Activated CD4-positive, alpha-beta T cell treated with anti-CD3 and anti-CD28 coated beads for 48 hours (primary cell): ENCODE results near the gene CLEC12A.
A peak's percentile ranks its signal among the peaks of the same experiment; 100 is the strongest.
"Not testable (repeated sequence)": the region's sequence is repeated elsewhere in the genome, so short reads cannot be mapped to it uniquely, and the experiment has no call there.

Source experiments
- DNase-seq: peaks from one replicate; pipeline ENCODE4 v3.0.0-alpha.2; 2020

The CLEC12A gene

DNA sequence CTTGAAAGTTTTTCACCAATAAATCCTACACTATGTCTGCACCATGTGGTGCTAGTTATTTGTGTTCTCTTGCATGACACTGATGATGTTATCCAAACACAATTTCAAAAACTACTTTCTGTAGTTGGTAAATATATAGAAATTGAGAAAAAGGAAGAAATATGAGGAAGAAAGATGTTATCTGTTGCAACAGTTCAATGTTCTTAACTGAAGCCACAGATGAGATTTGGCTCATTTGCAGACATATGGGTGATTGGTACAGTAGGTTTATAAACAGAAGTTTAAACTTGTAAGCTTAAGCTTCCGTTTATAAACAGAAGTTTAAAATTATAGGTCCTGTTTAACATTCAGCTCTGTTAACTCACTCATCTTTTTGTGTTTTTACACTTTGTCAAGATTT is at the start of gene CLEC12A:
CLEC12A (plus strand) TSS at position 229 of the 400 bp plus-strand sequence. CDS start 188 bp downstream, outside the sequence.
- DNase-seq: no peak

DNA sequence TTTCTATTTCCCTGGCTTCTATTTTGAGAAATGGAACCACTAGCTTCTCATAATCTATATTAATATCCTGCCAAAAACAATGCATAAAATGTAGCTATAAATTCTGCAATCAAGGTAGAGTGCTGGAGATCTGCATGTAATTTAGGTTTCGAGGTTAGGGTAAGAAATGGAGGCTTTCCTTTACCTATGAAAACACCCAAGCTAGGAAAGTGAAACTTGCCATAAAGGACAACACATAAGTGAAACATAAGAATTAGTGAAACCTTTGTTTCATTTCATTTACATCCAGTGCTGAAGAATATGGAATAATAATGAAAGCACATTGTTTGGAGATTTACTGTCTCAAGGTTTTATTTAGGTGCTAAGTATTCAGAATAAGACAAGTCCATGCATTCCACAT is 48.8 kb upstream of the CLEC12A start:
- no peak for DNase-seq

DNA sequence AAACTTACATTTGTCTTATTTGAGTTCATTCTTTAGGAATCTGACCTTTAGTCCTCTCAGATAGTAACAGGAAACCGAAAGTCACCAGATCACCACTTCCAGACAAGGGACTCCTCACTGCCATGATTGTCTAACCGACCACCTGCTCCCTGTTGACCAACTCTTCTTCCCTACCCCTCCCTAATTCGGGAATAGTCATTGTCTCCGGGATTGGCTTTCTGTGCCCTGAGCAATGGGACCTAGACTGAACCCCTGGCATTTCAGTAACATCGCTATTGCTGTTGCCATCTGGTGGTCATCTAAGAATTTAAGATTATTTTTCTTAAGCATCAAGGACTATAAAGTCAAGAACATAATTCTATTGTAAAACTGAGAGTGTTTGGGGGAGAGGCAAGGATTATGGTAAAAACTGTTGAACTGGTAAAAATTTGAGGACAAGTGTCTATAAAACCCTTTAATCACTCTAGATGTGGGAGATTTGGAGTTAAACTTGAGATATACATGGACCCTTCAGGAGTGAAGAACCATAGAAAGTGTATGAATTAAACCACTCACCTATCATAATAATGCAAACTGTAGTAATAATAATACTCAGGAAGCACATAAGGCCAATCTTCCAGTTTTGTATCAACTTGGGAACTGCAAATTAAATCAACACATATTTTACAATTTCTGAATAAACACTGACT is 45.4 kb upstream of the CLEC12A start:
- DNase-seq: no peak

DNA sequence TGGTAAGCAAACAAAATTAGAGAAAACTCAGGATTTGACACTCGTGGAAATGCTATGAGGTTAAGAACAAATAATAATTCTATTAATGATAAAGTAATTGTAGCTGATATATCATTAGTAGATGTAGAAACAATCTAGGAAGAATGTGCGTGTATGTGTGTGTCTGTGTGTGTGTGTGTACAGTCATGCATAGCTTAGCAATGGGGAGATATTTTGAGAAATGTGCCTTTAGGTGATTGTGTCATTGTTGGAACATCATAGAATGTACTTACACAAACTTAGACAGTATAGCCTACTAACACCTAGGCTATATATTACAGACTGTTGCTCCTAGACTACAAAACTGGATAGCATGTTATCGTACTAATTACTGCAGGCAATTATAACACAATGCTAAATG is 44.3 kb upstream of the CLEC12A start:
- DNase-seq: no peak

DNA sequence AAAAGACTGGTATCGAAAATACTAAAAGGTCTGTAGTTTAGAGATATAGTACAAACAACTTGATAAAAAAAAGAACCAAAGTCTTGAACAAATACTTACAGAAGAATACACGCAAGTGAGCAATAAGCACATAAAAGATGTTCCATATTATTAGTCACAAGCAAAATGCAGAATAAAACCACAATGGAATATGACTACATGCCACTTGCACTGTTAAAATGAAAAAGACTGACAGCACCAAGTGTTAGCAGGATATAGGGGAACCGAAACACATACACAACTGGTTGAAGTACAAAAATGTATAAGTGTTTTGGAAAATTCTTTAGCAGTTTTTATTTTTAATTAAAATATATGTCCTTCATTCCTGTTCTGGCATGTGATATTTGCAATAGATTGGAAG is 42.6 kb upstream of the CLEC12A start:
- DNase-seq: no peak

DNA sequence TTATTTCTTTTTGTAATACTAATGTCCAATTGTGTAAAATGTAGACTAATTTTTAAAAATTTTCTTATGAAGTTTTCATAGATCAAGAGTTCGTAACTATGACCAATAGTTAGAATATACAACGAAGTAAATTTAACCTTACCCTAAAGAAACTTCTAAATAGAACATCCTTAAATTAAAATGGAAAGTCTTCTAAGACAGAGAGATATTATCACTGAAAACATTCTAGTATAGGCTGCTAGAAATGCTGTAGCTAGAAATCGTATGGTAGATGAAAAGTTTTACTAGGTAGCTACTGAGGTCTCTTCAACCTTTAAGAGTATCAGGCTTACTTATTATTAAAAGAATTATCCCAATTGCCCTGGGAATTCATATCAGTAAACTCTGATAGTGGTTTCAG is 40.0 kb upstream of the CLEC12A start:
- no peak for DNase-seq

DNA sequence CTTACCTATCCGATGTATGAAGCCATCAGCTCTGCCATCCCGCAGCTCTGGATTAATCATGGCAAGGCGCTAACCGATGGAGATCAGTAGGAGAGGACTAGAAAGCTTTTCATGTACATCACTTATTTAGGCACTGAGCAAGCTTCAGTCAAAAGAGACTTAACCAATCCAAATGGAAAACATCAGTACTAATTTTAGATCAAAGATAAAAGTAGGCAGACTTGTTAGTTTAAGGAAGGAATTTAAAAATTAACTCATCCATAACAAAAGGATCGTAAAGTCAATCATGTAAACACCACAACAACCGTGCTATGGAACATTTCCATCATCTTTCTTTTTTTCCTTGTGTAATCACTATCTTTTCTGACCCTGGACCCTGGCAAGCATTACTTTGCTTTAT is 38.9 kb upstream of the CLEC12A start, which contains the start of gene CLEC2A:
CLEC2A (minus strand) TSS at position 101 of the 400 bp plus-strand sequence; CDS start at position 60, 41 bp downstream.
- no peak for DNase-seq

DNA sequence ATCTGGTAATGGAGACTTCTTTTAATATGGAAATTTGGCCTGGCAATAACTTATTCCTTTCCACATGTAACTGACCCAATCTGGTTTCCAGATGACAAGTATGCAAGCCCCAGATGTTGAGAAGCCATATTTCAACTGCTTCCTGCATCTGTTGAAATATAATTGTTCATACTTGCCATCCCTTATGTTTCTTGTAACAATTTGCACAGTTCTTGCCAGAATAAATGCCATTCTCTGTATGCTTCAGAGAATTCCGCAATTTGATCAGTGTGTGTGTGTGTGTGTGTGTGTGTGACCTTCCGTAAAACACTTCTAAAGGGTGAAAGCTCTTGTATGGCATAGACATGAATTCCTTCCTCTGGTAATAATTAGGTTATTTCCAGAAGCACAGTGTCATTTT is 37.3 kb upstream of the CLEC12A start:
- no peak for DNase-seq

DNA sequence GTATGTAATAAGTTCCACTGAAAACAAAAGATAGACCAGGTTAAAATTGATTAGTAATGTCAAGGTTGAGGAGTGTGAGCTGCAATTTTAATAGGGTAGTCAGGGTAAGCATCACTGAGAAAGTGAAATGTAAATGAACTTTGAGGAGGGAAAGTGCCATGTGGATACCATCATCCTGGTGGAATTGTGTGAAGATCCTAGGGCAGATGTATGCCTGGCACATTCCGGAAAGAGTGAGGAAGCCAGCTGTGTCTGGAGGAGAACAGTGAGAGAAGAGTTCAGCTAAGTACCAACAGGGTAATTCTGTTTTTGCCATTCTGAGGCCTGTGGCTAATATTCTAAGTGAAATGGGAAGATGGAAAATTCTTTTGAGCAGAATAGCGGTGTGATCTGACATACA is 36.2 kb upstream of the CLEC12A start:
- no peak for DNase-seq

DNA sequence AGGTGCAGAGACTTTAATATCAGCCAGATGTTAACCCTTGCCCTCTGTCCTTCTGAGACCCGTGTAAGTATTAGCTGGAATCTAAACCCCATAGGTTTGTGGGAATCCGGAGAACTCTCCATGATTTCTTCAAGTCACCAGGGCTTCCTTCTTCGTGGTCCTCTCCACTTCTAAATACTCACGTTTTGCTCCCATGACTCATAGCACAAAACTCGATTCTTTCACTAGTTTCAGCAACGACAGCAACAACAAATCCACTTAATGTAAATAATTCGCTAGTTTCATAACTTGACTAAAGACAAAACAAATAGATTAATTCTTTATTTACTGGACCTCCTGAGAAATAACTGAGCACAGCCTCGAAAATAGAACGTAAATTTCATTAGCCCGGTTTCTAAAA is 34.6 kb upstream of the CLEC12A start:
- no peak for DNase-seq

DNA sequence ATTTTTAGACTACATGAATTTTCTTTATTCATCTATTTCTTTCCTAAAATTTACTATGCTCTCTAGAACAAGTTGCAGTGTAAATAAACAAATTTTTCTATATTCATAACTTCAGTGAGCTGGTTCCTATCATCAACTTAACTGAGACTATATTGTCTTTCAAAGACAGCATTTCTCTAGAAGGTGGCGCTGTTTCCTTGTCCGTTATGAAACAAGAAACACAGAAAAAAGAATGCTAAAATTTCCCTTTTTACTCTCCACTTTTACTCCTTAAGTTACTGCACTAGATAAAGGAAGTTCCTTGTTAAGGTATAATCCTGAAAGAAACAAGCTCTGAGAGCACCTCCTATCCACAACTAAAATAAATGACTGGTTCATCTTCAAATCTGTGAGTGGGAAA is 30.8 kb upstream of the CLEC12A start:
- DNase-seq: no peak

DNA sequence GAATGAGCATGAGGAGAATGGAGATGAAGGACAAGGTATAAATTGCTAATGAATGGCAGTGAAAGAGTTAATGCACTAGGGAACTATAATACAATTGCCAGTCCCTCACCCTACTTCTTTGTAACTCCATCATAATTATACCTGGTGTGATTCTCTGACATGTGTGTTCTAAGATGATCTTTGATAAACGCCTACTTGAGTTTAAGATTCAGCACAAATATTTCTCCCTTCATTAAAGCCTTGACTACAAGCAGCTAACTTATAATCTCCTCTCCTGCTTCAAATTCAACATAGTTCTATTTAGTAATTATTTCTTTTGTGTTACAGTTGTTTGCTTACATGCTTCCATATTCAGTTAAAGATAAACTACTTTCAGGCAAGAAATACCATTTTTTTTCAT is 29.4 kb upstream of the CLEC12A start:
- no peak for DNase-seq

DNA sequence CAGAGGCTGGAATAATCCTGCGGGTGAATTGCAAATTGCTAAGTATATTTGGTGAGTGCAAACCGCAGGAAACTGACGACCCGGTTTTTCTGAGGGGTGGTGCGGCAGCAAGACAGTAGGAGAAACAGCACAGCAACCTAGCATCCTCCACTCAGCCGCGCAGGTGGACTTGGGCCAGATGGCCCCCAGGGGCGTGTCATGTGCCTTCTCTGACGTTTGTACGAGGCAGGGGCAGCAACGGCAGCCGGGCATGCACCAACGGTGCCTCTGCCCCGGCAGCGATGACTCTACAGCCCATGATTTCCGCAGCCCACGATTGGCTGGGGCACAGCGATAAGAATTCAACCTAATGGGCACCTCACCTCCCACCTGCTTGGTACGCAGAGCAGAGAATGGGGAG is 28.0 kb upstream of the CLEC12A start:
- peak; percentile 9 for DNase-seq

DNA sequence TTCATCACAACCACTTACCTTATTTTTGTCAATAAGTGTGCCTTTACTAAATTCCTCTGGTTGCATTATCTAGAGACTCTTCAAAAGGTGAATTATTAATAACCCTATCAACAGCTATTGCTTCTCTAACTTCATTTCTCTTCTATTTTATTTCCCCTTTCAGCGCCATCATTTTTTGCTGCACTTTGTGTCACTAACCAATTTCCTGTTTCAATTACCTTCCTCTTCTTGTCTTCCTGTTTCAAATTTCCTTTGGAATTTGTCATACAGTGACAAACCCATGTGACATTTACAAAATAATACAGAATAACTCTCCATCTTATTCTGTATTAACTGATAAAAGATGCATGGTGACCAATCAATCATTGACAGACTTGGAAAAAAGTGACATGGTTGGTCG is 26.8 kb upstream of the CLEC12A start:
- DNase-seq: no peak

DNA sequence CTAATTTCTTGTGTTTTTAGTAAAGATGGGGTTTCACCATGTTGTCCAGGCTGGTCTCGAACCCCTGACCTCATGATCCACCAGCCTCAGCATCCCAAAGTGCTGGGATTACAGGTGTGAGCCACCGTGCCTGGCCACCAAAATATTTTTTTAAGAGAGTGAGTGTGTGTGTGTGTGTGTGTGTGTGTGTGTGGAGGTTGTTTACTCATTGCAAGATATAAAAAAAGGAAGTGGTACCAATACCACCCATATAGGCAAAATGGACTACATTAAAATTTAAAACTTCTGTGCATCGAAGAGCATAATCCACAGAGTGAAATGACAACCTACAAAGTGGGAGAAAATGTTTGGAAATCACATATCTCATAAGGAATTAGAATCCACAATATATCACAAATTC is 23.5 kb upstream of the CLEC12A start:
- no peak for DNase-seq

DNA sequence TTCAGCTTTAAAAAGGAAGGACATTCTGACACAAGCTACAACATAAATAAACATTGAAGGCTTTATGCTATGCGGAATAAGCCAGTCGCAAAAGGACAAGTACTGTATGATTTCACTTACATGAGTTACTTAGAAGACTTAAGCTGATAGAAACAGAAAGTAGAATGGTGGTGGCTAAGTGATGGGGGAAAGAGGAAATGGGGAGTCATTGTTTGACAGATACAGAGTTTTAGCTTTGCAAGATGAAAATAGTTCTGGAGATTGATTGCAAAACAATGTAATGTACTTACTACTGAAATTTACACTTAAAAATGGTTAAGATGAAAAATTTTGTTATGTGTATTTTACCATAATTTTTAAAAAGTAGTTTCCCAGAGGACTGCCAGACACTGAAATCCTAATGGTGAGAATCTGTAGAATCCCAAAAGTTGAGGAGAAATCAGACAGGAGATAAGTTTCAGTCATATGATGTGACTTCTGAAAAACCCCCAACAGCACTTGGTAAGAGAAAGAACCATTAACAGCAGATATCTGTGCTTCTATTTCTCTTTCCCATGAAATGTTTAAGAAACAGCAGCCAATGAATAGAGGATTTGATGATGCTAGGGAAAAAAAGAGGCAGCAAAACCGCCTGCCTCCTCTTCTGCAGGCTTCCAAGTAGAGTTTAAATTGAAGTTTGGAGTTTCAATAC is 22.5 kb upstream of the CLEC12A start:
- no peak for DNase-seq

DNA sequence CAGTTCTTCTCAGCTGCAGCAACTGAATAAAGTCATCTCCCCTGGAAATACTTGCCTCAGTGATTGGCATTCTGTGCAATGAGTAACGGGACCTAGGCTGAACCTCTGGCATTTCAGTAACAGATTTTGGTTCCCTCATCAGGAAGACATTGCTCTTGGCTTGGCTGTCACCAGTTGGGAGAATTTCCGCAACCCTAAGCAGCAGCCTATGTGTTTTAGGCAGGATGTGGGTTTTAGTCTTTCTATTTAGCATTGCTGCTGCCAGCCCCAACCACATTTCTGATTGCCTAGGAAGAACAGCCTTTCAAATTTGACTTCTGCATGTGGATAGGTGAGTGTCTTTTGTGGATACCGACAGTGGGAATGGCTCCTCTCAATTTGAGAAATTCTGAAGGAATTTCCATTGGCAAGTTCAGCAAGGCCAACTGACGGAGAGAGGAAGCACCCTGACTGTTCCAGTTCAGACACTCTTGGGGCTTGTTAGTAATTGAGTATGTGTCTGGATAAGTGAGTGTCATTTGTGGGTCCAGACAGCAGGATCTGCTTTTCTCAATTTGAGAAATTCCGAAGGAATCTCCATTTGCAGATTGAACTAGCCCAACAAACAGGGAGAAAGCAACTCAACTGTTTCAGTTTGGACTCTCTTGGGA is 20.1 kb upstream of the CLEC12A start:
- DNase-seq: peak; percentile 28

DNA sequence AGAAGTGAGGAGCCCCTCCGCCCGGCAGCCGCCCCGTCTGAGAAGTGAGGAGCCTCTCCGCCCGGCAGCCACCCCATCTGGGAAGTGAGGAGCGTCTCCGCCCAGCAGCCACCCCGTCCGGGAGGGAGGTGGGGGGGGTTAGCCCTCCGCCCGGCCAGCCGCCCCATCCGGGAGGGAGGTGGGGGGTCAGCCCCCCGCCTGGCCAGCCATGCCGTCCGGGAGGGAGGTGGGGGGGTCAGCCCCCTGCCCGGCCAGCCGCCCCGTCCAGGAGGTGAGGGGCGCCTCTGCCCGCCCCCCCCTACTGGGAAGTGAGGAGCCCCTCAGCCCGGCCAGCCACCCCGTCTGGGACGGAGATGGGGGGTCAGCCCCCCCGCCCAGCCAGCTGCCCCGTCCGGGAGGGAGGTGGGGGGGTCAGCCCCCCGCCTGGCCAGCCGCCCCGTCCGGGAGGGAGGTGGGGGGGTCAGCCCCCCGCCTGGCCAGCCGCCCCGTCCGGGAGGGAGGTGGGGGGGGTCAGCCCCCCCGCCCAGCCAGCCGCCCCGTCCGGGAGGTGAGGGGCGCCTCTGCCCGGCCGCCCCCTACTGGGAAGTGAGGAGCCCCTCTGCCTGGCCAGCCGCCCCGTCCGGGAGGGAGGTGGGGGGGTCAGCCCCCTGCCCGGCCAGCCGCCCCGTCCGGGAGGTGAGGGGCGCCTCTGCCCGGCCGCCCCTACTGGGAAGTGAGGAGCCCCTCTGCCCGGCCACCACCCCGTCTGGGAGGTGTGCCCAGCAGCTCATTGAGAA is 18.1 kb upstream of the CLEC12A start:
- DNase-seq: not testable (repeated sequence)

DNA sequence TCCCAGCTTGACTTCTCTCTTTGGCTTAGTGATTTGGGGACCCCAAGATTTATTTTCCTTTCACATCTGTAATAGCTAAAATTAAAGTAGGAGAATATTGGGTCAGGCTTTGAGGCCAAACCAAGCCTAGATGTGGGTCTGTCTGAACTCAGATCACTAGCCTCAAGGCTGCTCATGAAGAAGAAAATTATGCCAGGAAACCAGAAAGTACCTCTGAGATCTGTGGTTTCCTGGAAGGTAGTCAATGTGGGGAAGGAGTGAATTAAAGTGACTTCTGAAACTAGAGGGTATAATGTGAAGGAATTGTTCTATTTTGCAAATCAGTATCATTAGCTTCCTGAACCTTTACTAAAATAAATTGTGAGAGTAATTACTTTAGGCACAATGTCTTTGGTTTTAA is 13.4 kb upstream of the CLEC12A start:
- DNase-seq: no peak

DNA sequence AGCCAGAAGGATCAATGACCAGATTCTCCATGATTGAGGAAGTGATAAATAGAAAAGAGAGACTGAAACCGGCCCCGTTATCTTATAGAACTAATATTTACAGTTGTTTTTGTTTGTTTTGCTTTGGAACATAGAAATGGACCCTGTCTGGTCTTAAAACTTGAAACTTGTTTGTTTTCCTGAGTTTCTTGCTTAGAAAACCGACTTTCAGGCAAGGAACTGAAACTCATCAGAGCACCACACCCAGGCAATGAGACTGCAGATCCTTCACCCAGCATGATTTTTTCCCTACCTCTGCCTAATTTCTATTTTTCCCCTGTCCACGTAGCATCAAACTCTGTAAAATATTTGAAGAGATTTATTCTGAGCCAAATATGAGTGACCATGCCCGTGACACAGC is 10.6 kb upstream of the CLEC12A start:
- DNase-seq: no peak

DNA sequence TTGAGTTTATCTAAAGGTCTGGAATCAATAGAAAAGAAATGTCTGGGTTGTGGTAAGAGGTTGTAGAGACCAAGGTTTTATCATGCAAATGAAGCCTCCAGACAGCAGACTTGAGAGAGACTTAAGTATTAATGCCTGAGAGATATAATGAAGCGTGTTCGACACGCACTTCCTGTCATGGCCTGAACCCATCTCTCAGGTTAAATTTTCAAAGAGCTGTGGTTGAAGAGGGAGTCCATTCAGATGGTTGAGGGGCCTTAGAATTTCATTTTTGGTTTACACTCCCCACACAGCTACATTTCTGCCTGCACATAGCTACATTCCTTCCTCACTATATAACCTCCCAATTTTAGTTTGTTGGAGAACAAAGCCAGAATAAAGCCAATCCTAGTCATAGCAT is 10.1 kb upstream of the CLEC12A start:
- DNase-seq: no peak

DNA sequence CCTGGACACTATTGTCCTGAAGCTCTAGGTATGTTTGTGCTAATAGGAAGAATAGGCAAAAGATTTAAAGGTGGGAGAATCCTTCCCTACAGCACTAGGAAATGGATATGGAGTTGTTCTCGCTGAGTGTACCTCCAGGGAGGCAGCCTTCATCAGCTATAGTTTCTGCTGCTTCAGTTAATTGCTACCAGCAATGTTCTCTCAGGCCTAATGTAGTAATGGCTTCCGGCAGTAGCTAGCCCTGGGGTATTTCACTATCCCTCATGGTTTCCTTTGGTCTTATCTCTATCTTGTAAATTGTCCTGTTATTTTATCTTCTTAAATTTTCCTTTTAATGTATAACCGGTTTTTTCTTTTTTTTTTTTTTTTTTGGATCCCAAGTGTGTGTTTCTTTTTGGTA is 9.3 kb upstream of the CLEC12A start:
- DNase-seq: no peak

DNA sequence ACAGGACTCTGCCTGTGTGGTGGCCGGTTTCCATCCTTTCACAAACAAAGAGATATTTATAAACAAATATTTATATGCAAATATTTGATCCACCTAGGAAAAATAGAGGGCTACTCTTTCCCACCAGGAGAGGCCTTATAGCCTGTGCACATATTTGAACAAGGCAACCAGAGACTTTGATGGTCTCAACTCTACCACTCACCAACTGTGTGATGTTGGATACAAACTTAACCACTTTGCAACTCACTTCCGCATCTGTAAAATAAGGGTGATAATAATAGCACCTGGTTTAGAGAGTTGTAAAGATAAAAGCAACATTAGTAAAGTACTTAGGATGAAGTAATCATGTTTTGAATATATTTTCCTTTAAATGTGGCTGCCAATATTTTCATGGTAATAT is 1.5 kb upstream of the CLEC12A start:
- no peak for DNase-seq
